Chondrocyte (in vitro differentiated cells): ENCODE results near the gene PAAF1. TPM values are rescaled to one million over a fixed set of nuclear protein-coding genes. Genes with fewer than 3 reads are reported as not detected.

Experiments used
- DNase-seq: peaks from one replicate; pipeline ENCODE4 v3.0.0; 2021; ENCODE audit warnings: mixed read lengths, low spot score
- H3K27ac Mint-ChIP-seq: one replicate; pipeline ENCODE4 v1.8.0; 2021; ENCODE audit warnings: mild to moderate bottlenecking, moderate library complexity, mixed read lengths; ENCODE audit not compliant: unreplicated experiment
- H3K27me3 Mint-ChIP-seq: 2 replicates; pipeline ENCODE4 v1.8.0; 2021; ENCODE audit warnings: low read depth, mixed read lengths
- H3K36me3 Mint-ChIP-seq: 2 replicates; pipeline ENCODE4 v1.8.0; 2021; ENCODE audit warnings: low read depth, mixed read lengths
- H3K4me1 Mint-ChIP-seq: 2 replicates; pipeline ENCODE4 v1.8.0; 2021; ENCODE audit warnings: low read depth, mild to moderate bottlenecking, mixed read lengths
- H3K4me3 Mint-ChIP-seq: one replicate; pipeline ENCODE4 v1.8.0; 2021; ENCODE audit warnings: mild to moderate bottlenecking, moderate library complexity, mixed read lengths; ENCODE audit not compliant: unreplicated experiment
- H3K9me3 Mint-ChIP-seq: 2 replicates; pipeline ENCODE4 v1.8.0; 2021; ENCODE audit warnings: low read depth, mixed read lengths
- total RNA-seq: library from RNA; stranded (reverse); gene quantifications from 3 replicates; pipeline ENCODE4 v1.2.1, GENCODE V29; 2021
- TF ChIP-seq, protein P1 (sequence below): fragments of 200-600 bp; sonication (generic); IDR thresholded peaks from 2 replicates; pipeline ENCODE4 v1.5.0; 2021; ENCODE audit warnings: antibody characterized with exemption, mild to moderate bottlenecking, moderate library complexity

Gene PAAF1
- total RNA-seq, 1 donor from 2014 or later = 13.5 TPM

DNA sequence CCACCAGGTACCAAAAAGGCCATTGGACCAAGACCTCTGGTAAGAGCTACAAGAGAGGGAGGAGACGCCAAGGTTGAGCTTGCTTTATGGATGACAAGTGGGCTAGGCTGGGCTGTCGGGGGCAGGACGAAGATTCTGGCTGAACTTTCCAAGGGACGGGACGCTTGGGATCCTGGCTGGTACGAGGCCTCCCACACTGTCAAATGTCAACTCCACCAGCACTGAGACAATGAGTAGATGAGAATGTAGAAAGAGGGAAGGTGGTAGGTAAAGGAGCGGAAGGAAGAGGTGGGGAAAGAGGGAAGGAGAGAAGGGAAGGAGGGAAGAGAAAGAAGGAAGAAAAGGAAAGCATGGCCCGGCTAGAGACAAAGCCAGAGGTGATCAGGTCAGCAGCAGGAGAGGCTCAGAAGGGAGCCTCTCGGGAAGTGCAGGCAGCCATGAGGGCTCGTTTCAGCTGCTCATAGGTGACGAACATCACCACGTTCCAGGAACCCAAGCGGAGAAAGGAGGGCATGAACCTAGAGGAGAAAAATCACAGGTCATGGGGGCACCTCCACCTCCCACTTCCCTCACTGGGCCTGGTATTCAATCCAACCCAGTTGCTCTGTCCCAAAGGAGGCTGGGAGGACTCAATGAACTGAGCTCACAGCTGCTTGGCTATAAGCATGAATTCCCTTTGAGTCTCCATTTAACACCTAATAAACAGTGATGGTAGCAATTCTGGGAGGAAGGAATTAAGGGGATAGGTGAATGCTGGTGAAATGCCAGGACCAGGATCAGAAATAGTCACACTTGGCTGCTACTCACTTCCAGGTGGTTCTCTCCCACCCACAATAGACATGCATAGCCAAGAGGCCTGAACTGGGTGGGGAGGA lies 98.0 kb downstream of the PAAF1 start:
- peaks cover 12% of the 10 kb centered on the region for H3K36me3 Mint-ChIP-seq
- H3K4me1 Mint-ChIP-seq = peaks cover 13% of the 10 kb centered on the region
- no peak overlapping the region for H3K4me3 Mint-ChIP-seq
- H3K27me3 Mint-ChIP-seq = no peaks in the 10 kb centered on the region
- H3K9me3 Mint-ChIP-seq = no peaks in the 10 kb centered on the region
- H3K27ac Mint-ChIP-seq = no peak overlapping the region
- TF ChIP-seq, protein P1, sequence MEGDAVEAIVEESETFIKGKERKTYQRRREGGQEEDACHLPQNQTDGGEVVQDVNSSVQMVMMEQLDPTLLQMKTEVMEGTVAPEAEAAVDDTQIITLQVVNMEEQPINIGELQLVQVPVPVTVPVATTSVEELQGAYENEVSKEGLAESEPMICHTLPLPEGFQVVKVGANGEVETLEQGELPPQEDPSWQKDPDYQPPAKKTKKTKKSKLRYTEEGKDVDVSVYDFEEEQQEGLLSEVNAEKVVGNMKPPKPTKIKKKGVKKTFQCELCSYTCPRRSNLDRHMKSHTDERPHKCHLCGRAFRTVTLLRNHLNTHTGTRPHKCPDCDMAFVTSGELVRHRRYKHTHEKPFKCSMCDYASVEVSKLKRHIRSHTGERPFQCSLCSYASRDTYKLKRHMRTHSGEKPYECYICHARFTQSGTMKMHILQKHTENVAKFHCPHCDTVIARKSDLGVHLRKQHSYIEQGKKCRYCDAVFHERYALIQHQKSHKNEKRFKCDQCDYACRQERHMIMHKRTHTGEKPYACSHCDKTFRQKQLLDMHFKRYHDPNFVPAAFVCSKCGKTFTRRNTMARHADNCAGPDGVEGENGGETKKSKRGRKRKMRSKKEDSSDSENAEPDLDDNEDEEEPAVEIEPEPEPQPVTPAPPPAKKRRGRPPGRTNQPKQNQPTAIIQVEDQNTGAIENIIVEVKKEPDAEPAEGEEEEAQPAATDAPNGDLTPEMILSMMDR = no peak
- peak; percentile 36 for DNase-seq

DNA sequence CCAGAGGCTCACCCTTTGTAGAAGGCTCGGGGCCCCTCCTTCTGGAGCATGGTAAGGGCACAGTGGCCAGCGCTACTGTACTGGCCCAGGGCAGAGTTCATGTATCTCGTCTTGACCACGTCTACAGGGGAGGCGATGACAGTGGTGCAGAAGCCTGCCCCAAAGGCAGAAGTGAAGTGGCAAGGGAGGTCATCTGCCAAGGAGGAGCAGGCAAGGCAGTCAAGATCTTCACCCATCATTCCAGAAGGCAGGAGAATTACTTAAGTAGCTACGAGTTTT lies 98.6 kb downstream of the PAAF1 start:
- Mint-ChIP-seq H3K27me3 (no peaks in the 10 kb centered on the region), H3K36me3 (peaks cover 12% of the 10 kb centered on the region), H3K4me3 (no peak overlapping the region), H3K9me3 (no peaks in the 10 kb centered on the region), H3K4me1 (peaks cover 18% of the 10 kb centered on the region), H3K27ac (no peak overlapping the region)
- TF ChIP-seq, protein P1 = no peak
- DNase-seq = peak; percentile 55

DNA sequence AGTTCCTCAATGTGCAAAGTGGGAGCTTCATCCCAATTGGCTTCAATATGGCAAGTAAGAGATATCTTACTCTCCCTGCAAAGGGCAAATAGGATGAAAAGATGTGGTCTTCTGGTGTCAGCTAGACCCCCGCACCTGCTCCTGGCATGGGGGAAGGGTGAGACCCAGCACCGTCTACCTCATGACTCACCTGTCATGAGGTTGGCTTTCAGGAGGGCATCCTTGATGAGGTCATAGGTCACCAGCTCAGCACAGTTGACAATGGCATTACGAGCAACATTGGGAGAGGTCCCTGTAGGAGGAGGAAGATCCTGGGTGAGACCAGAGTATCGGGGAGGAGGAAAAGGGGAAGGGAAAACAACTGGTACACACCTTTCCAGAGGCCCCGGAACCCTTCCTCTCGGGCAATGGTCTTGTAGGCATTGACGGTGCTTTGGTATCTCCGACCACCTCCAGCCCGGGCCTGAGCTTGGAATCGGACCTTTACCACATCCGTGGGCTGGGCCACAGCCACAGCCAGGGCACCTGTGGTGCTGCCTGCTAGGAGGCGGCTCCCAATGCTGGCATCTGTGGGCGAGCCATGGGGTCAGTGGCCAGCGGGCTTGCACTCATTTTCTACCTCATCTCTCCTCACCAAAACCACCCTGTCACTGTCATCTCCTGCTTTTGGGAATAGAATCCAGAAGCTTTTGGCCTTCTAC lies 99.8 kb downstream of the PAAF1 start:
- TF ChIP-seq, protein P1 = no peak
- Mint-ChIP-seq H3K36me3 (peaks cover 12% of the 10 kb centered on the region), H3K27ac (no peak overlapping the region), H3K4me3 (no peak overlapping the region), H3K4me1 (peaks cover 29% of the 10 kb centered on the region), H3K9me3 (no peaks in the 10 kb centered on the region), H3K27me3 (no peaks in the 10 kb centered on the region)
- peak; percentile 79 for DNase-seq

DNA sequence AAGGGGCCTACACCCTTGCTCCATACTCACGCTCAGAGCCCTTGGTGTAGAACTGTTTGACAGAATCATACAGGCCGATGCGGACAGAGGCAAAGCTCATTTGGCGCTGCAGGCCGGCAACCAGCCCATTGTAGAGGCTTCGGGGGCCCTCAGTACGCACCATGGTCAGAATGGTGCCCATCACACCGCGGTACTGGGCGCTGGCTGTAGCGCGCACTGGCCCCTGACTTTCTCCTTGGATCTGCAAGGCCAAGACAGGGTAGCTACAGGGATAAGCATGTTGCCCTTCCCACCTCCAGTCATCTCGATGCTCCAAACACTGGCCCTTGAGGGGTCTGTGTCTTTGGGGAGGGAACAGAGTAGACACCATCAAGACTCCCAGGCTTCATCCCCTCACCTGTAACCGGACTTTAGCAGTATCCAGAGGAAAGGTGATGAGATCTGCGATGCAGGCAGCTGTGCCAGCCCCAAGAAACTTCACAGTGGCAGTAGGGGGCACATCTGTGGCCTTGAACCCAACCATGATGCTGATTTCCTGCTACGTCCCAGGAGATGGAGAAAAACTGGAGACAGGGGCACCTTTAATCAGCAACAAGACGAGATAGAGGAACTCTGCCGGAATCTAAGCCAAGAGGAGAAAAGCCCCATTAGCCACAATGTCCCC lies 101.2 kb downstream of the PAAF1 start:
- no peak overlapping the region for H3K27ac Mint-ChIP-seq
- peak; percentile 69 for DNase-seq
- TF ChIP-seq, protein P1 = no peak
- no peaks in the 10 kb centered on the region for H3K27me3 Mint-ChIP-seq
- H3K9me3 Mint-ChIP-seq = no peaks in the 10 kb centered on the region
- peaks cover 40% of the 10 kb centered on the region for H3K4me1 Mint-ChIP-seq
- no peak overlapping the region for H3K4me3 Mint-ChIP-seq
- H3K36me3 Mint-ChIP-seq = peaks cover 12% of the 10 kb centered on the region

DNA sequence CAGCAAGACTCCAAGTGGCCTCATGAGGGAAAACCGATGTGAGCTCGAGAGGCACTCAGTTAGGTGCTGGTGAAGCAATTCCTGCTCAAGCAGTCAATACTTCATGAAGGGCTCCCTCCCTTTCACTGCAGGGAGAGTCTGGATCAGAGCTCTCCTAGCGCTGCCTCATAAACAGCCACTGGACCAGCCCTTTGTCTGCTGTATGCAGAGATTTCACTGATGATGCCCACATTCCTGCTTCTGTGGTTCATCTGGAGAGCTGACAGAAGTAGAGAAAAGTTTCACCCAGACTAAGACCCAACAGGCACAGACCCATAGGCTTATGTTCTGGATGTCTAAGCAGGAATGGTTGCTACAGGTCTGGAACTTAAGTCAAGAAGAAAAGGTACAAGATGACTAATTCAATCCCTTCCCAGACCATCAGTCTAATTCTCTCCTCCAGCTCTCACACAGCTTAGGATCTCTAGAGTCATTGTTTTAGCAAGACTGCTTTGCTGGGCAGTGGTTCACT lies 101.8 kb downstream of the PAAF1 start:
- no peak overlapping the region for H3K4me3 Mint-ChIP-seq
- H3K27me3 Mint-ChIP-seq = no peaks in the 10 kb centered on the region
- H3K27ac Mint-ChIP-seq = no peak overlapping the region
- peaks cover 44% of the 10 kb centered on the region for H3K4me1 Mint-ChIP-seq
- TF ChIP-seq, protein P1 = no peak
- peaks cover 12% of the 10 kb centered on the region for H3K36me3 Mint-ChIP-seq
- no peaks in the 10 kb centered on the region for H3K9me3 Mint-ChIP-seq
- peak; percentile 14 for DNase-seq
